Hepatocyte (in vitro differentiated cells): ENCODE results near the gene DTX1. TPM values are rescaled to one million over a fixed set of nuclear protein-coding genes. Genes with fewer than 3 reads are reported as not detected.

Experiments used
- DNase-seq: peaks from one replicate; pipeline ENCODE4 v3.0.0-alpha.2; 2016; ENCODE audit warnings: low spot score
- H2AFZ ChIP-seq: fragments of 200-600 bp; sonication (generic); 2 replicates; pipeline ENCODE4 v1.6.0; 2016; ENCODE audit warnings: antibody characterized with exemption, mild to moderate bottlenecking
- H3K27ac ChIP-seq: fragments of 200-600 bp; sonication (generic); 2 replicates; pipeline ENCODE4 v1.5.1; 2016; ENCODE audit warnings: mild to moderate bottlenecking
- H3K27me3 ChIP-seq: fragments of 200-600 bp; sonication (generic); 2 replicates; pipeline ENCODE4 v1.6.1; 2016
- H3K36me3 ChIP-seq: fragments of 200-600 bp; sonication (generic); replicated peaks from 2 replicates; pipeline ENCODE4 v1.5.1; 2016; ENCODE audit warnings: low read depth; ENCODE audit not compliant: insufficient read depth
- H3K4me1 ChIP-seq: fragments of 200-600 bp; sonication (generic); 2 replicates; pipeline ENCODE4 v1.5.1; 2016; ENCODE audit warnings: mild to moderate bottlenecking, moderate library complexity; ENCODE audit not compliant: insufficient read depth
- H3K4me2 ChIP-seq: fragments of 200-600 bp; sonication (generic); 2 replicates; pipeline ENCODE4 v1.6.0; 2016
- H3K4me3 ChIP-seq: fragments of 200-600 bp; sonication (generic); 2 replicates; pipeline ENCODE4 v1.5.1; 2016; ENCODE audit warnings: mild to moderate bottlenecking
- H3K79me2 ChIP-seq: fragments of 200-600 bp; sonication (generic); 2 replicates; pipeline ENCODE4 v1.6.0; 2017; ENCODE audit warnings: mild to moderate bottlenecking
- H3K9me2 ChIP-seq: fragments of 200-600 bp; sonication (generic); replicated peaks from 2 replicates; pipeline ENCODE4 v1.6.0; 2017; ENCODE audit warnings: mild to moderate bottlenecking; ENCODE audit not compliant: insufficient read depth
- H3K9me3 ChIP-seq: fragments of 200-600 bp; sonication (generic); 2 replicates; pipeline ENCODE4 v1.5.1; 2016; ENCODE audit warnings: low read depth, mild to moderate bottlenecking
- H4K20me1 ChIP-seq: fragments of 200-600 bp; sonication (generic); 2 replicates; pipeline ENCODE4 v1.6.0; 2016; ENCODE audit warnings: mild to moderate bottlenecking; ENCODE audit not compliant: insufficient read depth, poor library complexity, severe bottlenecking
- EZH2 ChIP-seq: fragments of 200-600 bp; sonication (generic); IDR thresholded peaks from 2 replicates; pipeline ENCODE4 v1.6.1; 2016; ENCODE audit warnings: antibody characterized with exemption, mild to moderate bottlenecking, borderline replicate concordance
- EZH2phosphoT487 ChIP-seq: fragments of 200-600 bp; sonication (generic); IDR thresholded peaks from one replicate; pipeline ENCODE4 v1.6.1; 2018; ENCODE audit warnings: antibody characterized with exemption, mild to moderate bottlenecking, low read depth, moderate library complexity; ENCODE audit not compliant: unreplicated experiment, severe bottlenecking
- WGBS: methylation state at CpG from one replicate; pipeline ENCODE4 v1.1.6; 2016; ENCODE audit warnings: low lambda C conversion rate; ENCODE audit errors: missing lambda C conversion rate; 5-methylcytosine and 5-hydroxymethylcytosine counted together
- polyA plus RNA-seq: library from polyadenylated mRNA; unstranded; fragments of >200 nt; fragmentation: Nextera tagmentation; extraction: Ambion mirVana; gene quantifications from 2 replicates; pipeline ENCODE4 v1.2.1, GENCODE V29; 2016
- total RNA-seq: library from RNA; depleted of rRNA; stranded (reverse); fragments of >200 nt; gene quantifications from 2 replicates; pipeline ENCODE4 v1.2.3, GENCODE V29; 2014
- TF ChIP-seq, protein P1 (sequence below): fragments of 200-600 bp; sonication (generic); IDR thresholded peaks from 2 replicates; pipeline ENCODE4 v1.5.1; 2016; ENCODE audit warnings: antibody characterized with exemption, mild to moderate bottlenecking; ENCODE audit not compliant: poor library complexity

The DTX1 gene
- total and polyA plus RNA-seq, 2 experiments from 2014 or later, result 0.47 to 2.3 TPM

DNA sequence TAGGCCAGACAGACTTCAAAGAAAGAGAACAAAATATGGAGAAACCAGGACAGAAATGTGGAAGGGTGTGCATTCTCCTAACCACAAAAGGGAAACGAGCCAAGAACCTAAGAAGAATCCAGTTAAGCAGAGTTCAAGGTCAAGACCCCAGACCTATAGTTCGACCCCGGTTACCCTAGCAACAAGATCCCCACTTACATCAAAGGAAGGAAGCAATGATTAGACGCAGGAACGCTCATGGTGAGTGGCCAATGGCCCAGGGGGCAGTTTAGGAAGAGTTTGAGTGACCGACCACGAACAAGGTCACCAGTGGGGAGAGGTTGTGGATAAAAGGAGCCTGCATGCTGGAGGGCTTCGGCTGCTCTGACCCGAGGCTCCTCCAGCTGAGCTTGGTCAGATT is 42.0 kb upstream of the DTX1 start:
- no peak for DNase-seq
- Histone ChIP-seq H3K27me3 (no peaks in the 10 kb centered on the region), H3K9me2 (no peaks in the 10 kb centered on the region), H3K9me3 (no peaks in the 10 kb centered on the region), H3K36me3 (no peaks in the 10 kb centered on the region), H2AFZ (no peak overlapping the region), H4K20me1 (no peaks in the 10 kb centered on the region), H3K4me1 (no peaks in the 10 kb centered on the region), H3K79me2 (no peaks in the 10 kb centered on the region), H3K27ac (no peak overlapping the region), H3K4me3 (no peak overlapping the region), H3K4me2 (no peak overlapping the region)
- TF ChIP-seq, protein P1, sequence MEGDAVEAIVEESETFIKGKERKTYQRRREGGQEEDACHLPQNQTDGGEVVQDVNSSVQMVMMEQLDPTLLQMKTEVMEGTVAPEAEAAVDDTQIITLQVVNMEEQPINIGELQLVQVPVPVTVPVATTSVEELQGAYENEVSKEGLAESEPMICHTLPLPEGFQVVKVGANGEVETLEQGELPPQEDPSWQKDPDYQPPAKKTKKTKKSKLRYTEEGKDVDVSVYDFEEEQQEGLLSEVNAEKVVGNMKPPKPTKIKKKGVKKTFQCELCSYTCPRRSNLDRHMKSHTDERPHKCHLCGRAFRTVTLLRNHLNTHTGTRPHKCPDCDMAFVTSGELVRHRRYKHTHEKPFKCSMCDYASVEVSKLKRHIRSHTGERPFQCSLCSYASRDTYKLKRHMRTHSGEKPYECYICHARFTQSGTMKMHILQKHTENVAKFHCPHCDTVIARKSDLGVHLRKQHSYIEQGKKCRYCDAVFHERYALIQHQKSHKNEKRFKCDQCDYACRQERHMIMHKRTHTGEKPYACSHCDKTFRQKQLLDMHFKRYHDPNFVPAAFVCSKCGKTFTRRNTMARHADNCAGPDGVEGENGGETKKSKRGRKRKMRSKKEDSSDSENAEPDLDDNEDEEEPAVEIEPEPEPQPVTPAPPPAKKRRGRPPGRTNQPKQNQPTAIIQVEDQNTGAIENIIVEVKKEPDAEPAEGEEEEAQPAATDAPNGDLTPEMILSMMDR, result no peak
- no peak for TF ChIP-seq EZH2phosphoT487
- no peak for TF ChIP-seq EZH2
- 83% methylated on average over 9 of the region's 9 CpGs for WGBS

DNA sequence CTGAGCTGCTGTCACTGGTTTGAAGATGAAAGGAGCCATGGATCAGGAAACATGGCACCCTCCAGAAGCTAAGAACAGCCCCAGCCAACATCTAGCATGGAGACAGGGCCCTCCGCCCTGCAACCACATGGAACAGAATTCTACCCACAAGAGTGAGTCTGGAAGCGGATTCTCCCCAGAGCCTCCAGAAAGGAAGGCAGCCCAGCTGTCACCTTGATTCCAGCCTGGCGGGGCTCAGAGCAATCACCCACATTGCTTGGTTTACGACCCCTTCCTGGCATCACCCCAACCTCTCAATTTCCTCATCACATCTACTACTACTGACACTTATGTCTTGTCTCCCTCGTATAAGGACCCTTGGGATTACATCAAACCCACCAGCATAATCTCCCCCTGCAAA is 39.7 kb upstream of the DTX1 start:
- no peak overlapping the region for H3K4me2 ChIP-seq
- no peak overlapping the region for H3K4me3 ChIP-seq
- H3K4me1 ChIP-seq, result no peaks in the 10 kb centered on the region
- DNase-seq, result no peak
- WGBS, result 87% methylated on average over 5 of the region's 5 CpGs
- H3K9me2 ChIP-seq, result no peaks in the 10 kb centered on the region
- TF ChIP-seq EZH2 (no peak), EZH2phosphoT487 (no peak)
- TF ChIP-seq, protein P1, result no peak
- H3K36me3 ChIP-seq, result no peaks in the 10 kb centered on the region
- H4K20me1 ChIP-seq, result no peaks in the 10 kb centered on the region
- no peaks in the 10 kb centered on the region for H3K79me2 ChIP-seq
- H3K27ac ChIP-seq, result no peak overlapping the region
- no peak overlapping the region for H2AFZ ChIP-seq
- peaks cover 8% of the 10 kb centered on the region for H3K27me3 ChIP-seq
- H3K9me3 ChIP-seq, result no peaks in the 10 kb centered on the region

DNA sequence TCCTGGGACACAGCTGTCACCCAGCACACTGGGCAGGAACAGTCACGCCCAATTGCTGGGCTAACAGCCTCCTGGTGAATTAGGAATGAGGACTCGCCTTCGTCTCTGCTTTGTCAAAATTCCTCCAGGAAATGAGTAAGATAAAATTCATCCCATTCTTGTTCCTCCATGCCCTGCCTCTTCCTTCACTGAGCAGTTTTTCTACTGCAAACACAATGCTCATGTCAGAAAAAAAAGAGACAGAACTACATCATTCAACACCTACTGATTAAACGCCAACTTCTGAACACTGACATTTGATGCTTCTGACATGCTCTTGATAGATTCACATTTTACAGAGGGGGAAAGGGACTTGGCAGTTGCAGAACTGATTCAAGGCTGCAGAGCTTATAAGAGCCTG is 37.5 kb upstream of the DTX1 start:
- TF ChIP-seq, protein P1, result no peak
- TF ChIP-seq EZH2phosphoT487 (no peak), EZH2 (no peak)
- Histone ChIP-seq H3K9me3 (no peaks in the 10 kb centered on the region), H3K4me2 (no peak overlapping the region), H3K9me2 (no peaks in the 10 kb centered on the region), H3K27me3 (peaks cover 8% of the 10 kb centered on the region), H3K4me3 (no peak overlapping the region), H3K4me1 (no peaks in the 10 kb centered on the region), H3K36me3 (no peaks in the 10 kb centered on the region), H4K20me1 (no peaks in the 10 kb centered on the region), H2AFZ (no peak overlapping the region), H3K27ac (no peak overlapping the region), H3K79me2 (no peaks in the 10 kb centered on the region)
- DNase-seq, result no peak
- 73% methylated on average over 4 of the region's 4 CpGs for WGBS

DNA sequence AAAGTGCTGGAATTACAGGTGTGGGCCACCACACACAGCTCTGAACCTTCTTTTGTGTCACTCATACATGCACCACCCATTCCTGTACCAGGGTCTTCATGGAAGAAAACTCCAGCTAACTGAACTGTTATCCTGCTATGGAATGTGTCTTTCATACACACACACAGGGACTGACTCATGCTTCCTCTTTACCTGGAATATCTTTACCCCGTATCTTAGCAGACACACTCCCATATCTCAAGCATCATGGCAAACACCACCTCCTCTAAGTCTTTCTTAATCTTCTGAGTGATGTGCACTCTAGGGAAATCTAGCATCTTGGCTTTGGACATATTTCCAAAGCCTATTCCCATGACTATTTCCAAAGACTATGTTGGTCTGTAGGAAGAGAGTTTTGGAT is 35.0 kb upstream of the DTX1 start:
- H3K4me3 ChIP-seq, result no peak overlapping the region
- H4K20me1 ChIP-seq, result no peaks in the 10 kb centered on the region
- H3K9me2 ChIP-seq, result no peaks in the 10 kb centered on the region
- H3K27me3 ChIP-seq, result peaks cover 8% of the 10 kb centered on the region
- WGBS, result 60% methylated on average over 1 of the region's 1 CpG
- no peak overlapping the region for H3K27ac ChIP-seq
- no peak overlapping the region for H2AFZ ChIP-seq
- no peaks in the 10 kb centered on the region for H3K9me3 ChIP-seq
- DNase-seq, result no peak
- TF ChIP-seq EZH2phosphoT487 (no peak), EZH2 (no peak)
- TF ChIP-seq, protein P1, result no peak
- H3K36me3 ChIP-seq, result no peaks in the 10 kb centered on the region
- no peak overlapping the region for H3K4me2 ChIP-seq
- H3K4me1 ChIP-seq, result no peaks in the 10 kb centered on the region
- no peaks in the 10 kb centered on the region for H3K79me2 ChIP-seq
